SU-DHL-6 (cell line): ENCODE results near the gene ADAMTS18.

Source experiments
- H2AFZ ChIP-seq: fragments of 200-600 bp; sonication (generic); 2 replicates; pipeline ENCODE4 v1.6.1; 2014; ENCODE audit warnings: low read depth, mild to moderate bottlenecking, moderate library complexity, mixed read lengths, antibody characterized with exemption, low read length; ENCODE audit not compliant: severe bottlenecking
- H3F3A ChIP-seq: fragments of 200-600 bp; shearing (Covaris generic); 2 replicates; pipeline ENCODE4 v1.6.0; 2016; ENCODE audit warnings: antibody characterized with exemption, mild to moderate bottlenecking; ENCODE audit not compliant: insufficient read depth
- H3K27ac ChIP-seq: fragments of 200-600 bp; sonication (generic); 2 replicates; pipeline ENCODE4 v1.5.1; 2016; ENCODE audit warnings: low read depth, mild to moderate bottlenecking, low read length, moderate library complexity, mixed read lengths
- H3K27me3 ChIP-seq: fragments of 200-600 bp; sonication (generic), shearing (Covaris generic); 2 replicates; pipeline ENCODE4 v1.6.0; 2014; ENCODE audit warnings: mild to moderate bottlenecking, low read length
- H3K36me3 ChIP-seq: fragments of 200-600 bp; sonication (generic); 2 replicates; pipeline ENCODE4 v1.6.1; 2014; ENCODE audit warnings: mild to moderate bottlenecking, low read length, mixed read lengths
- H3K4me2 ChIP-seq: fragments of 300-600, 200-600 bp; shearing (Covaris generic), sonication (generic); 2 replicates; pipeline ENCODE4 v1.6.0; 2014; ENCODE audit warnings: low read length, low read depth, mild to moderate bottlenecking; ENCODE audit not compliant: poor library complexity, severe bottlenecking
- H3K4me3 ChIP-seq: fragments of 200-600 bp; sonication (generic); 2 replicates; pipeline ENCODE4 v1.5.1; 2014; ENCODE audit warnings: antibody characterized with exemption, low read length, mild to moderate bottlenecking, mixed read lengths; ENCODE audit not compliant: insufficient read depth, poor library complexity, severe bottlenecking
- H3K79me2 ChIP-seq: fragments of 200-600 bp; sonication (generic); 2 replicates; pipeline ENCODE4 v1.6.1; 2014; ENCODE audit warnings: mild to moderate bottlenecking, low read length, moderate library complexity; ENCODE audit not compliant: insufficient read depth
- H3K9ac ChIP-seq: fragments of 200-600 bp; sonication (generic); 2 replicates; pipeline ENCODE4 v1.7.0; 2014; ENCODE audit warnings: mild to moderate bottlenecking, low read length
- H3K9me2 ChIP-seq: fragments of 200-600 bp; sonication (generic); replicated peaks from 2 replicates; pipeline ENCODE4 v1.6.1; 2014; ENCODE audit warnings: low read length; ENCODE audit not compliant: insufficient read depth
- H3K9me3 ChIP-seq: fragments of 200-600 bp; sonication (generic); 2 replicates; pipeline ENCODE4 v1.6.1; 2014; ENCODE audit warnings: low read length, mixed read lengths; ENCODE audit not compliant: insufficient read depth
- H4K20me1 ChIP-seq: fragments of 200-600 bp; sonication (generic); 2 replicates; pipeline ENCODE4 v1.6.1; 2014; ENCODE audit warnings: low read depth, mild to moderate bottlenecking, antibody characterized with exemption, low read length, moderate library complexity, mixed read lengths
- EZH2phosphoT487 ChIP-seq: fragments of 200-600 bp; sonication (generic), shearing (Covaris generic); conservative IDR thresholded peaks from 2 replicates; pipeline ENCODE4 v1.6.1; 2018; ENCODE audit warnings: mild to moderate bottlenecking, antibody characterized with exemption, low read length, moderate library complexity, mixed read lengths
- TF ChIP-seq, protein P1 (sequence below): fragments of 200-600 bp; sonication (generic); IDR thresholded peaks from one replicate; pipeline ENCODE4 v1.5.1; 2017; ENCODE audit warnings: antibody characterized with exemption, mild to moderate bottlenecking, low read length, moderate library complexity; ENCODE audit not compliant: insufficient read depth, poor library complexity, severe bottlenecking

ADAMTS18 gene

GRCh38 chr16:77353587-77354263, 81.1 kb downstream of the ADAMTS18 start:
- Histone ChIP-seq H3K4me2 (no peak overlapping the region), H3K27ac (no peak overlapping the region), H3K9ac (no peak overlapping the region), H3K36me3 (no peaks in the 10 kb centered on the region), H4K20me1 (no peaks in the 10 kb centered on the region), H3F3A (no peaks in the 10 kb centered on the region), H3K79me2 (no peaks in the 10 kb centered on the region), H3K27me3 (no peaks in the 10 kb centered on the region), H3K4me3 (no peak overlapping the region), H3K9me2 (no peaks in the 10 kb centered on the region), H3K9me3 (no peaks in the 10 kb centered on the region), H2AFZ (no peak overlapping the region)
- TF ChIP-seq, protein P1, sequence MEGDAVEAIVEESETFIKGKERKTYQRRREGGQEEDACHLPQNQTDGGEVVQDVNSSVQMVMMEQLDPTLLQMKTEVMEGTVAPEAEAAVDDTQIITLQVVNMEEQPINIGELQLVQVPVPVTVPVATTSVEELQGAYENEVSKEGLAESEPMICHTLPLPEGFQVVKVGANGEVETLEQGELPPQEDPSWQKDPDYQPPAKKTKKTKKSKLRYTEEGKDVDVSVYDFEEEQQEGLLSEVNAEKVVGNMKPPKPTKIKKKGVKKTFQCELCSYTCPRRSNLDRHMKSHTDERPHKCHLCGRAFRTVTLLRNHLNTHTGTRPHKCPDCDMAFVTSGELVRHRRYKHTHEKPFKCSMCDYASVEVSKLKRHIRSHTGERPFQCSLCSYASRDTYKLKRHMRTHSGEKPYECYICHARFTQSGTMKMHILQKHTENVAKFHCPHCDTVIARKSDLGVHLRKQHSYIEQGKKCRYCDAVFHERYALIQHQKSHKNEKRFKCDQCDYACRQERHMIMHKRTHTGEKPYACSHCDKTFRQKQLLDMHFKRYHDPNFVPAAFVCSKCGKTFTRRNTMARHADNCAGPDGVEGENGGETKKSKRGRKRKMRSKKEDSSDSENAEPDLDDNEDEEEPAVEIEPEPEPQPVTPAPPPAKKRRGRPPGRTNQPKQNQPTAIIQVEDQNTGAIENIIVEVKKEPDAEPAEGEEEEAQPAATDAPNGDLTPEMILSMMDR = no peak
- no peak for TF ChIP-seq EZH2phosphoT487

DNA sequence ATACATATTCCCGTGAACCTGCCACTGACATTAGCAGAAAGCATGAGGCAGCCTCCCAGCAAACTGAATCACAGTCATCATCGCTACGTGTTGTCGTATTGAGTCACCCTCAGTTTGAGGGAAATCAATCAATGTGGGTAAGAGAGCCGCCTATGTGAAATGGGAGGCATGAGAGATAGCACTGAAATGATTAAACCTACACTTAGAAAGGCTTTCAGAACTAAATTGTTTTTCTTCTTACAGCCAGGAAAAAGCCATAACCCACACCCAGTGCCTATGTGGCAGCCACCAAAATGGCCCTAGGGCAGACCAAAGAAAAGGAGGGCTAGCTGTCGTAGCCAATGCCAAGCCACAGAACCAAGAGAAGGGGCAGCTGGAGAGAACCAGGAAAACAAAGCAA, 90.5 kb downstream of the ADAMTS18 start:
- Histone ChIP-seq H3F3A (no peaks in the 10 kb centered on the region), H3K9me2 (no peaks in the 10 kb centered on the region), H3K9ac (no peak overlapping the region), H3K4me2 (no peak overlapping the region), H4K20me1 (no peaks in the 10 kb centered on the region), H3K4me3 (no peak overlapping the region), H2AFZ (no peak overlapping the region), H3K9me3 (no peaks in the 10 kb centered on the region), H3K27ac (no peak overlapping the region), H3K79me2 (no peaks in the 10 kb centered on the region), H3K36me3 (no peaks in the 10 kb centered on the region), H3K27me3 (no peaks in the 10 kb centered on the region)
- no peak for TF ChIP-seq EZH2phosphoT487
- TF ChIP-seq, protein P1 = no peak

GRCh38 chr16:77336637-77337036, 98.2 kb downstream of the ADAMTS18 start:
- no peak overlapping the region for H3K27ac ChIP-seq
- H3K9me3 ChIP-seq = no peaks in the 10 kb centered on the region
- H4K20me1 ChIP-seq = no peaks in the 10 kb centered on the region
- H3K9ac ChIP-seq = no peak overlapping the region
- H3K4me2 ChIP-seq = no peak overlapping the region
- TF ChIP-seq, protein P1 = no peak
- no peak for TF ChIP-seq EZH2phosphoT487
- no peaks in the 10 kb centered on the region for H3F3A ChIP-seq
- no peaks in the 10 kb centered on the region for H3K36me3 ChIP-seq
- no peak overlapping the region for H2AFZ ChIP-seq
- H3K4me3 ChIP-seq = no peak overlapping the region
- H3K27me3 ChIP-seq = no peaks in the 10 kb centered on the region
- no peaks in the 10 kb centered on the region for H3K9me2 ChIP-seq
- H3K79me2 ChIP-seq = no peaks in the 10 kb centered on the region
